T-cell (primary cell): ENCODE measurements around the gene ATP6V0D1. TPM values are rescaled to one million over a fixed set of nuclear protein-coding genes. Genes with fewer than 3 reads are reported as not detected.

Source experiments
- ATAC-seq, 4 experiments: fragments of 200-7000 bp in 3 of 4; fragments of 150-1000 bp in 1 of 4; cut with Tn5 transposase; replicated peaks in 1 of 4; 1 replicate in 3 of 4; 2 replicates in 1 of 4; pipeline ENCODE4 v1.10.0; 2021; ENCODE audit warnings: moderate library complexity in 3 of 4, mild to moderate bottlenecking in 2 of 4, moderate number of reproducible peaks in 1 of 4
- CTCF ChIA-PET, 2 donors: fragments of 300-600 bp; sonication (Branson Sonifier 250); formaldehyde crosslinking; loops; one replicate each; lab custom pipeline; 2022; ENCODE audit warnings: antibody characterized with exemption in 2 of 2; lab: Charles Lee
- POLR2A ChIA-PET, 2 donors: fragments of 300-600 bp; sonication (Branson Sonifier 250); formaldehyde crosslinking; loops; one replicate each; lab custom pipeline; 2022; ENCODE audit warnings: antibody characterized with exemption in 2 of 2; lab: Charles Lee
- DNase-seq, 35 experiments: peaks; one replicate each; pipeline versions ENCODE4 v3.0.0 to v3.0.0-alpha.2; 2013 to 2023
- H3K27ac ChIP-seq: one replicate; pipeline ENCODE4 v1.5.1; 2013; ENCODE audit warnings: low read length
- H3K27me3 ChIP-seq, 2 experiments: replicated peaks in 1 of 2; 1 replicate in 1 of 2; 2 replicates in 1 of 2; pipeline versions ENCODE4 v1.6.1 to v1.7.0; 2013; ENCODE audit warnings: low read length in 1 of 2, mixed read lengths in 1 of 2; ENCODE audit not compliant: control insufficient read depth in 2 of 2, insufficient read depth in 2 of 2; ENCODE audit errors: extremely low read depth in 1 of 2
- H3K36me3 ChIP-seq, 2 donors: 1 replicate in 1 of 2; 2 replicates in 1 of 2; pipeline versions ENCODE4 v1.6.1 to v1.7.0; 2013; ENCODE audit warnings: low read length in 1 of 2; ENCODE audit not compliant: control insufficient read depth in 2 of 2, insufficient read depth in 1 of 2; ENCODE audit errors: extremely low read depth in 1 of 2
- H3K4me1 ChIP-seq, 2 experiments: 1 replicate in 1 of 2; 2 replicates in 1 of 2; pipeline versions ENCODE4 v1.6.1 to v1.7.0; 2013; ENCODE audit warnings: low read length in 2 of 2, mixed read lengths in 1 of 2; ENCODE audit not compliant: insufficient read depth in 2 of 2, control insufficient read depth in 1 of 2; ENCODE audit errors: extremely low read depth in 1 of 2
- H3K4me3 ChIP-seq, 2 donors: 1 replicate in 1 of 2; 2 replicates in 1 of 2; pipeline versions ENCODE4 v1.5.1 to v1.7.0; 2013; ENCODE audit warnings: mild to moderate bottlenecking in 2 of 2, low read length in 1 of 2, moderate library complexity in 1 of 2; ENCODE audit not compliant: control insufficient read depth in 1 of 2; ENCODE audit errors: extremely low read depth in 1 of 2
- H3K9me3 ChIP-seq: 2 replicates; pipeline ENCODE4 v1.7.0; 2013
- H3K27ac Mint-ChIP-seq, 2 donors: one replicate each; pipeline ENCODE4 v1.8.0; 2020 to 2021; ENCODE audit warnings: mild to moderate bottlenecking in 2 of 2, mixed read lengths in 2 of 2
- H3K27me3 Mint-ChIP-seq, 2 donors: one replicate each; pipeline ENCODE4 v1.8.0; 2021 to 2022; ENCODE audit warnings: mixed read lengths in 2 of 2
- H3K36me3 Mint-ChIP-seq: one replicate; pipeline ENCODE4 v1.8.0; 2021; ENCODE audit warnings: mixed read lengths
- H3K4me1 Mint-ChIP-seq, 3 donors: one replicate each; pipeline ENCODE4 v1.8.0; 2020 to 2022; ENCODE audit warnings: mixed read lengths in 3 of 3, mild to moderate bottlenecking in 1 of 3
- H3K4me3 Mint-ChIP-seq, 3 donors: one replicate each; pipeline ENCODE4 v1.8.0; 2020 to 2022; ENCODE audit warnings: mild to moderate bottlenecking in 3 of 3, mixed read lengths in 3 of 3, moderate library complexity in 3 of 3
- H3K9me3 Mint-ChIP-seq, 3 donors: one replicate each; pipeline ENCODE4 v1.8.0; 2020 to 2022; ENCODE audit warnings: mixed read lengths in 3 of 3
- WGBS: methylation state at CpG from one replicate; pipeline ENCODE4 v1.1.5; 2013; ENCODE audit warnings: missing lambda C conversion rate; ENCODE audit not compliant: insufficient coverage; 5-methylcytosine and 5-hydroxymethylcytosine counted together
- total RNA-seq, 35 experiments: library from RNA in 6 of 35; stranded (reverse) in 6 of 35; fragments of 120-200 nt in 1 of 35; gene quantifications; one replicate each; pipeline versions ENCODE4 v1.2.1 to v1.2.4 and lab custom pipeline; 2013 to 2026

Gene ATP6V0D1
- total RNA-seq, 5 donors from 2014 or later (not counting 1 experiment from before 2014, with no cell fraction given) = 41.5 to 49.6 (median 45.8) TPM

- no peak for ATAC-seq
- Mint-ChIP-seq H3K4me1 (peaks cover 0 to 12% (median 0%) of the 10 kb centered on the region in 3 donors), H3K9me3 (no peaks in the 10 kb centered on the region), H3K4me3 (no peak overlapping the region), H3K27me3 (no peaks in the 10 kb centered on the region), H3K36me3 (peaks cover 31% of the 10 kb centered on the region), H3K27ac (no peak overlapping the region)
- WGBS = 98% methylated on average over 6 of the region's 12 CpGs
- H3K27me3 ChIP-seq = no peaks in the 10 kb centered on the region
- H3K27ac ChIP-seq = no peak overlapping the region
- POLR2A ChIA-PET = interaction anchor here in 1 of 2 donors (0.5 kb wide), 1 partner anchor 58 kb away, joined by 4 read pairs; no protein-coding TSS in a partner anchor
- CTCF ChIA-PET = interaction anchor here (0.5 to 1.0 kb wide), 4 partner anchors 71 to 626 kb away, joined by 3 to 10 read pairs (median 4); no protein-coding TSS in a partner anchor
- H3K4me1 ChIP-seq = peaks cover 0 to 4% of the 10 kb centered on the region in 2 experiments
- H3K36me3 ChIP-seq = peaks cover 26 to 69% of the 10 kb centered on the region in 2 donors
- no peak for DNase-seq
- no peak overlapping the region for H3K4me3 ChIP-seq
- no peaks in the 10 kb centered on the region for H3K9me3 ChIP-seq
These were observed 34.7 kb downstream of the ATP6V0D1 start for GRCh38 chr16:67445913-67446907.

- no peak overlapping the region for H3K27ac ChIP-seq
- Mint-ChIP-seq H3K4me1 (peaks cover 0 to 6% (median 0%) of the 10 kb centered on the region in 3 donors), H3K27ac (no peak overlapping the region), H3K27me3 (no peaks in the 10 kb centered on the region), H3K36me3 (peaks cover 26% of the 10 kb centered on the region), H3K9me3 (no peaks in the 10 kb centered on the region), H3K4me3 (no peak overlapping the region)
- H3K27me3 ChIP-seq = no peaks in the 10 kb centered on the region
- H3K9me3 ChIP-seq = no peaks in the 10 kb centered on the region
- 94% methylated on average over 3 of the region's 3 CpGs for WGBS
- H3K4me3 ChIP-seq = no peak overlapping the region
- CTCF ChIA-PET = interaction anchor here (0.6 to 1.0 kb wide), 3 partner anchors 553 to 673 kb away, joined by 3 to 10 read pairs (median 4); no protein-coding TSS in a partner anchor
- POLR2A ChIA-PET = interaction anchor here in 1 of 2 donors (0.5 kb wide), 1 partner anchor 1050 kb away, joined by 3 read pairs; no protein-coding TSS in a partner anchor
- H3K4me1 ChIP-seq = peaks cover 0 to 4% of the 10 kb centered on the region in 2 experiments
- no peak for ATAC-seq
- no peak for DNase-seq
- H3K36me3 ChIP-seq = peaks cover 26 to 62% of the 10 kb centered on the region in 2 donors
These were observed 35.5 kb downstream of the ATP6V0D1 start for GRCh38 chr16:67445441-67445912.

- ChIA-PET POLR2A (interaction anchor here in 1 of 2 donors (0.5 kb wide), 1 partner anchor 1051 kb away, joined by 3 read pairs; no protein-coding TSS in a partner anchor), CTCF (interaction anchor here (0.6 to 1.0 kb wide), 3 partner anchors 553 to 672 kb away, joined by 3 to 10 read pairs (median 4); no protein-coding TSS in a partner anchor)
- H3K9me3 ChIP-seq = no peaks in the 10 kb centered on the region
- Mint-ChIP-seq H3K9me3 (no peaks in the 10 kb centered on the region), H3K36me3 (peaks cover 22% of the 10 kb centered on the region), H3K4me3 (no peak overlapping the region), H3K27ac (no peak overlapping the region), H3K4me1 (peaks cover 0 to 2% (median 0%) of the 10 kb centered on the region in 3 donors), H3K27me3 (no peaks in the 10 kb centered on the region)
- H3K36me3 ChIP-seq = peaks cover 30 to 60% of the 10 kb centered on the region in 2 donors
- no peaks in the 10 kb centered on the region for H3K27me3 ChIP-seq
- peaks cover 0 to 4% of the 10 kb centered on the region in 2 experiments for H3K4me1 ChIP-seq
- no peak for ATAC-seq
- no peak for DNase-seq
- H3K4me3 ChIP-seq = no peak overlapping the region
- 97% methylated on average over 6 of the region's 7 CpGs for WGBS
- no peak overlapping the region for H3K27ac ChIP-seq
These were observed 35.9 kb downstream of the ATP6V0D1 start for GRCh38 chr16:67445126-67445426.

DNA sequence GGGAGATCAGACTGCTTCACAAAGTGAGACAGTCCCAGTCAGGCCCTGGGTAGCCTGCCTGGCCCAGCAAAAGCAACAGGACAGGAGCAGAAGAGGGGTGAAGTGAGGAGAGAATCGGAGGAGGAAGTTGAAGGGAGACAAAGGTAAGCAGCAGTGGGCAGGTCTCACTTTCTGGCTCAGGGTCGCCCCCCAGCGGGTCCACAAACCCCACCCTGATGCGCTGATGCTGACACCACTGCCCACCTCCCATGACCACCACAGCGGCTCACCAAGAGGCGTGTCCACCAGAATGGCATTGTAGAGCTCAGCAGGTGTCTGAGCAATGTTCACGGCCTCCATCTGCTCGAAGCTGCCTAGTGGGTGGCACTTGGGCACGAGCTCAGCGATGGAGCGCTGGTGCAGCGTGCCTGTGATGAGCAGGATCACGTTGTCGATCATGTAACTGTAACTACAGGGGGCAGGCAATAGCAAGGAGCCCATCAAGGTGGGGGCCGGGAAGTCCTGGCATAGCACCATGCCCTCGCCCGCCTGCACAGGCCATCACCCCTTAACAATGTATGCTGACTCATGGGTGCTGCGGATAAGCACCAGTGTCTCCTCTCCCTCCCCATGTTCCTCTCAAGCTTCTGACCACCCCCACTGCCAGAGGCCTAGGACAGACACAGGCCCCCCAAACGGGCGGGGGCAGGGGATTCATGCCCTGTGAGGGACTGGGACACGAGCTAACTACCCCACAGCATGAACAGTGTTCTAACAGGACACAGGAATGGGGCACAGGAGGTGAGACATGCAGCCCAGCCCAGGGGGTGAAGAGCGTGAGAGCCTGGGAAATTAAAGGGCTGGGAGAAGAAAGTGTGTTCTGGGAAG, 36.5 kb downstream of the ATP6V0D1 start:
- peaks cover 21% of the 10 kb centered on the region for H3K36me3 Mint-ChIP-seq
- H3K9me3 ChIP-seq = no peaks in the 10 kb centered on the region
- H3K9me3 Mint-ChIP-seq = no peaks in the 10 kb centered on the region
- 90% methylated on average over 18 of the region's 22 CpGs for WGBS
- H3K27me3 Mint-ChIP-seq = no peaks in the 10 kb centered on the region
- ChIA-PET POLR2A (no interaction called here), CTCF (interaction anchor here in 1 of 2 donors (0.6 kb wide), 1 partner anchor 672 kb away, joined by 3 read pairs; no protein-coding TSS in a partner anchor)
- no peak overlapping the region for H3K27ac ChIP-seq
- peaks cover 32 to 58% of the 10 kb centered on the region in 2 donors for H3K36me3 ChIP-seq
- peaks cover 0 to 4% of the 10 kb centered on the region in 2 experiments for H3K4me1 ChIP-seq
- H3K27ac Mint-ChIP-seq = no peak overlapping the region
- DNase-seq (no peak), ATAC-seq (no peak)
- H3K27me3 ChIP-seq = no peaks in the 10 kb centered on the region
- no peaks in the 10 kb centered on the region for H3K4me1 Mint-ChIP-seq
- no peak overlapping the region for H3K4me3 ChIP-seq
- no peak overlapping the region for H3K4me3 Mint-ChIP-seq

GRCh38 chr16:67443265-67443664, 37.7 kb downstream of the ATP6V0D1 start:
- no peak for ATAC-seq
- no peak overlapping the region for H3K27ac Mint-ChIP-seq
- no peaks in the 10 kb centered on the region for H3K9me3 ChIP-seq
- H3K4me3 ChIP-seq = no peak overlapping the region
- no peak overlapping the region for H3K27ac ChIP-seq
- POLR2A ChIA-PET = no interaction called here
- H3K4me3 Mint-ChIP-seq = no peak overlapping the region
- peaks cover 31 to 68% of the 10 kb centered on the region in 2 donors for H3K36me3 ChIP-seq
- no peaks in the 10 kb centered on the region for H3K27me3 Mint-ChIP-seq
- peaks cover 26% of the 10 kb centered on the region for H3K36me3 Mint-ChIP-seq
- CTCF ChIA-PET = no interaction called here
- no peaks in the 10 kb centered on the region for H3K4me1 Mint-ChIP-seq
- 100% methylated on average over 2 of the region's 6 CpGs for WGBS
- H3K4me1 ChIP-seq = peaks cover 0 to 4% of the 10 kb centered on the region in 2 experiments
- no peaks in the 10 kb centered on the region for H3K27me3 ChIP-seq
- H3K9me3 Mint-ChIP-seq = no peaks in the 10 kb centered on the region
- DNase-seq = no peak
